A673 (cell line): ENCODE measurements around the gene SREBF1.

Experiments
- CTCF ChIP-seq: fragments of 300-800, 200-600 bp; sonication (generic); conservative IDR thresholded peaks from 2 replicates; pipeline ENCODE4 v1.5.1; 2017; ENCODE audit warnings: low read depth, mild to moderate bottlenecking, antibody characterized with exemption, low read length, moderate library complexity, mixed read lengths
- EZH2 ChIP-seq: fragments of 200-600 bp; sonication (generic); IDR thresholded peaks from 2 replicates; pipeline ENCODE4 v1.6.1; 2017; ENCODE audit warnings: borderline replicate concordance, low read depth, mild to moderate bottlenecking, mixed read lengths, antibody characterized with exemption, low read length; ENCODE audit not compliant: poor library complexity, severe bottlenecking

GRCh38 chr17:17771498-17772201 lies 65.1 kb downstream of the SREBF1 start:
- TF ChIP-seq CTCF = no peak
- TF ChIP-seq EZH2 = no peak
